ENCODE data around the gene GNA12. TPM values are rescaled to one million over a fixed set of nuclear protein-coding genes. Genes with fewer than 3 reads are reported as not detected.

Gene GNA12
- total and polyA plus RNA-seq, 4 donors = 3.7 to 19.0 (median 11.3) TPM

- no peak for DNase-seq (ENCODE audit: low spot score)
- no peaks in the 10 kb centered on the region for H3K4me1 ChIP-seq (ENCODE audit: control insufficient read depth in 4 of 4, insufficient read depth in 4 of 4, low read length in 3 of 4)
- H3K27ac ChIP-seq (ENCODE audit: low read depth in 1 of 2, low read length in 2 of 2) = no peak overlapping the region
- H3K4me3 ChIP-seq (ENCODE audit: low read depth in 1 of 3, low read length in 3 of 3) = no peak overlapping the region
- 80% methylated on average over 22 of the region's 22 CpGs for WGBS
- no peaks in the 10 kb centered on the region for H3K9me3 ChIP-seq (ENCODE audit: control insufficient read depth in 4 of 4, low read length in 3 of 4)
- TF ChIP-seq GABPA (IDR thresholded peaks at IDR 0.05 in 1 of 2, conservative IDR thresholded peaks at IDR 0.05 in 1 of 2) = no peak
- TF ChIP-seq ATF3 (IDR thresholded peaks at IDR 0.05) = no peak
- TF ChIP-seq RXRA (IDR thresholded peaks at IDR 0.05) = no peak
- TF ChIP-seq RAD21 (IDR thresholded peaks at IDR 0.05) = no peak
- no peak for TF ChIP-seq JUND (IDR thresholded peaks at IDR 0.05)
- no peak for TF ChIP-seq FOXA2 (IDR thresholded peaks at IDR 0.05)
- no peak for TF ChIP-seq HNF4G (IDR thresholded peaks at IDR 0.05)
- TF ChIP-seq CTCF (IDR thresholded peaks at IDR 0.05; ENCODE audit: low read depth, low read length, missing input control) = no peak
- TF ChIP-seq MAX (IDR thresholded peaks at IDR 0.05) = no peak
- no peak for TF ChIP-seq SP1 (IDR thresholded peaks at IDR 0.05)
- no peak for TF ChIP-seq EGR1 (IDR thresholded peaks at IDR 0.05; ENCODE audit: low read depth in 2 of 2)
- no peaks in the 10 kb centered on the region for H3K27me3 ChIP-seq (ENCODE audit: control insufficient read depth in 4 of 4, insufficient read depth in 4 of 4, low read length in 3 of 4)
- H3K9ac ChIP-seq (ENCODE audit: low read depth in 1 of 2, low read length in 2 of 2) = no peak overlapping the region
- no peaks in the 10 kb centered on the region for H3K36me3 ChIP-seq (ENCODE audit: control insufficient read depth in 4 of 4, insufficient read depth in 3 of 4, low read depth in 1 of 4, low read length in 3 of 4)
These were observed 128.5 kb downstream of the GNA12 start for GRCh38 chr7:2715341-2716231.

GRCh38 chr7:2714636-2715035 is 129.5 kb downstream of the GNA12 start:
- 95% methylated on average over 9 of the region's 9 CpGs for WGBS
- TF ChIP-seq REST (IDR thresholded peaks at IDR 0.05) (no peak), NR2F2 (IDR thresholded peaks at IDR 0.05) (no peak), HNF4G (IDR thresholded peaks at IDR 0.05) (no peak), FOXA1 (IDR thresholded peaks at IDR 0.05) (no peak), YY1 (IDR thresholded peaks at IDR 0.05) (no peak), GABPA (IDR thresholded peaks at IDR 0.05 in 1 of 2, conservative IDR thresholded peaks at IDR 0.05 in 1 of 2) (no peak), SP1 (IDR thresholded peaks at IDR 0.05) (no peak), HNF4A (conservative IDR thresholded peaks at IDR 0.05) (no peak), TAF1 (conservative IDR thresholded peaks at IDR 0.05) (no peak), JUND (IDR thresholded peaks at IDR 0.05) (no peak), CTCF (IDR thresholded peaks at IDR 0.05; ENCODE audit: low read depth, low read length, missing input control) (no peak)
- no peak for DNase-seq (ENCODE audit: low spot score)
- H3K27ac ChIP-seq (ENCODE audit: low read depth in 1 of 2, low read length in 2 of 2) = no peak overlapping the region
- no peak overlapping the region for H3K4me3 ChIP-seq (ENCODE audit: low read depth in 1 of 3, low read length in 3 of 3)
- H3K36me3 ChIP-seq (ENCODE audit: control insufficient read depth in 4 of 4, insufficient read depth in 3 of 4, low read depth in 1 of 4, low read length in 3 of 4) = no peaks in the 10 kb centered on the region
- peaks cover 0 to 6% (median 3%) of the 10 kb centered on the region in 4 donors for H3K4me1 ChIP-seq (ENCODE audit: control insufficient read depth in 4 of 4, insufficient read depth in 4 of 4, low read length in 3 of 4)
- no peaks in the 10 kb centered on the region for H3K9me3 ChIP-seq (ENCODE audit: control insufficient read depth in 4 of 4, low read length in 3 of 4)
- H3K27me3 ChIP-seq (ENCODE audit: control insufficient read depth in 4 of 4, insufficient read depth in 4 of 4, low read length in 3 of 4) = no peaks in the 10 kb centered on the region
- H3K9ac ChIP-seq (ENCODE audit: low read depth in 1 of 2, low read length in 2 of 2) = no peak overlapping the region

All from liver (tissue), 9 donors.